ENCODE data around the gene TMEM235.

TMEM235 gene

GRCh38 chr17:78230996-78231935, at the start of gene TMEM235:
Gene TMEM235 (plus strand): TSS chr17:78231631. CDS start chr17:78232024, 393 bp downstream.
- no peak for DNase-seq

GRCh38 chr17:78182504-78182903, 48.9 kb upstream of the TMEM235 start:
- DNase-seq: no peak

GRCh38 chr17:78183916-78184315, 47.5 kb upstream of the TMEM235 start:
- DNase-seq: no peak

- DNase-seq: no peak
These were observed 47.1 kb upstream of the TMEM235 start for GRCh38 chr17:78184351-78184750.

GRCh38 chr17:78184868-78185267, 46.6 kb upstream of the TMEM235 start:
- no peak for DNase-seq

- no peak for DNase-seq
These were observed 45.3 kb upstream of the TMEM235 start for GRCh38 chr17:78185981-78186691.

- DNase-seq: peak; percentile 84
These were observed 44.5 kb upstream of the TMEM235 start, which contains the start of the genes AFMID and TK1 for GRCh38 chr17:78186692-78187595. Gene AFMID (plus strand): TSS chr17:78187362. CDS start chr17:78187371, 9 bp downstream. Gene TK1 (minus strand): TSS chr17:78187052. CDS start chr17:78186994, 58 bp downstream.

GRCh38 chr17:78196716-78197115, 34.7 kb upstream of the TMEM235 start:
- no peak for DNase-seq

GRCh38 chr17:78197147-78197832, 34.1 kb upstream of the TMEM235 start:
- DNase-seq: no peak

GRCh38 chr17:78200451-78200850, 31.0 kb upstream of the TMEM235 start:
- no peak for DNase-seq

- no peak for DNase-seq
These were observed 28.8 kb upstream of the TMEM235 start for GRCh38 chr17:78202666-78203065.

- DNase-seq: no peak
These were observed 26.9 kb upstream of the TMEM235 start for GRCh38 chr17:78204387-78205123.

GRCh38 chr17:78205124-78205775, 26.2 kb upstream of the TMEM235 start:
- DNase-seq: no peak

GRCh38 chr17:78206298-78206697, 25.1 kb upstream of the TMEM235 start:
- no peak for DNase-seq

- no peak for DNase-seq
These were observed 22.9 kb upstream of the TMEM235 start for GRCh38 chr17:78208486-78208885.

GRCh38 chr17:78210111-78210510, 21.3 kb upstream of the TMEM235 start:
- no peak for DNase-seq

GRCh38 chr17:78211032-78211431, 20.4 kb upstream of the TMEM235 start:
- no peak for DNase-seq

- peak; percentile 69 for DNase-seq
These were observed 17.3 kb upstream of the TMEM235 start, which contains the start of gene BIRC5 for GRCh38 chr17:78214016-78214705. Gene BIRC5 (plus strand): TSS chr17:78214253. CDS start chr17:78214317, 64 bp downstream.

- no peak for DNase-seq
These were observed 16.7 kb upstream of the TMEM235 start for GRCh38 chr17:78214706-78215061.
